NT2/D1 (cell line): ENCODE measurements around the gene PRPSAP2.

Experiments used
- SUZ12 ChIP-seq: IDR thresholded peaks from 2 replicates; pipeline ENCODE4 v1.6.1; 2011; ENCODE audit not compliant: insufficient read length, insufficient read depth; ENCODE audit errors: extremely low read depth
- ZNF274 ChIP-seq: IDR thresholded peaks from 2 replicates; pipeline ENCODE4 v1.6.1; 2011; ENCODE audit warnings: mild to moderate bottlenecking, low read depth, low read length

GRCh38 chr17:18963126-18964017 lies 105.4 kb downstream of the PRPSAP2 start:
- no peak for TF ChIP-seq SUZ12
- no peak for TF ChIP-seq ZNF274
